Activated CD8-positive, alpha-beta memory T cell treated with anti-CD3 and anti-CD28 coated beads for 24 hours (primary cell): ENCODE data around the gene AK3.

Experiments
- DNase-seq: peaks from one replicate; pipeline ENCODE4 v3.0.0-alpha.2; 2020

AK3 gene

GRCh38 chr9:4701526-4701925, 39.5 kb downstream of the AK3 start:
- no peak for DNase-seq

- DNase-seq, result no peak
Measured at GRCh38 chr9:4700932-4701331, 40.1 kb downstream of the AK3 start.

GRCh38 chr9:4700091-4700490, 40.9 kb downstream of the AK3 start:
- DNase-seq, result no peak

GRCh38 chr9:4691795-4692194, 49.2 kb downstream of the AK3 start:
- DNase-seq, result no peak

- DNase-seq, result no peak
Measured at GRCh38 chr9:4690144-4690543, 50.9 kb downstream of the AK3 start.

- no peak for DNase-seq
Measured at GRCh38 chr9:4689687-4690104, 51.3 kb downstream of the AK3 start.

- DNase-seq, result no peak
Measured at GRCh38 chr9:4689021-4689420, 52.0 kb downstream of the AK3 start.

- no peak for DNase-seq
Measured at GRCh38 chr9:4686584-4686983, 54.4 kb downstream of the AK3 start.

- no peak for DNase-seq
Measured at GRCh38 chr9:4686112-4686511, 54.9 kb downstream of the AK3 start.

GRCh38 chr9:4684820-4685219, 56.2 kb downstream of the AK3 start:
- no peak for DNase-seq

GRCh38 chr9:4680750-4681149, 60.3 kb downstream of the AK3 start:
- DNase-seq, result no peak

- no peak for DNase-seq
Measured at GRCh38 chr9:4680173-4680525, 60.9 kb downstream of the AK3 start.

- peak; percentile 100 for DNase-seq
Measured at GRCh38 chr9:4679268-4680172, 61.5 kb downstream of the AK3 start, which contains the start of gene CDC37L1. CDC37L1 (plus strand) TSS chr9:4679569; CDS start chr9:4679768, 199 bp downstream.

GRCh38 chr9:4678679-4679267, 62.2 kb downstream of the AK3 start:
- no peak for DNase-seq

- DNase-seq, result no peak
Measured at GRCh38 chr9:4677392-4677791, 63.6 kb downstream of the AK3 start.

GRCh38 chr9:4674783-4675182, 66.2 kb downstream of the AK3 start:
- no peak for DNase-seq

GRCh38 chr9:4671737-4672136, 69.3 kb downstream of the AK3 start:
- DNase-seq, result no peak

GRCh38 chr9:4670591-4670990, 70.4 kb downstream of the AK3 start:
- DNase-seq, result no peak

GRCh38 chr9:4669890-4670289, 71.1 kb downstream of the AK3 start:
- no peak for DNase-seq

- no peak for DNase-seq
Measured at GRCh38 chr9:4668604-4669003, 72.4 kb downstream of the AK3 start.

GRCh38 chr9:4667681-4668080, 73.3 kb downstream of the AK3 start:
- no peak for DNase-seq

GRCh38 chr9:4666042-4666699, 74.8 kb downstream of the AK3 start, which contains the start of gene SPATA6L:
SPATA6L (minus strand) TSS chr9:4666480; CDS start chr9:4666250, 230 bp downstream.
- peak; percentile 66 for DNase-seq

- no peak for DNase-seq
Measured at GRCh38 chr9:4665357-4665756, 75.6 kb downstream of the AK3 start.

GRCh38 chr9:4663956-4664355, 77.0 kb downstream of the AK3 start:
- DNase-seq, result no peak
